HepG2 (cell line): ENCODE results near the gene CALCR. TPM values are rescaled to one million over a fixed set of nuclear protein-coding genes. Genes with fewer than 3 reads are reported as not detected.
A peak's percentile ranks its signal among the peaks of the same experiment; 100 is the strongest.

Experiments used
- ATAC-seq: fragments of 200-7000 bp; cut with Tn5 transposase; 3 replicates; pipeline ENCODE4 v1.9.1; 2020; ENCODE audit warnings: mild to moderate bottlenecking, moderate library complexity
- BruUV-seq: library from RNA; stranded (reverse); fragments of 400-500 nt; replicated peaks from 2 replicates; lab custom pipeline; 2021; lab: Mats Ljungman, UMichigan
- CTCF ChIA-PET: fragments of 300-600 bp; formaldehyde crosslinking; extraction: SDS; loops from one replicate; lab custom pipeline; 2021; ENCODE audit warnings: low total read pairs, inconsistent platforms, low intra/inter-chr PET ratio; lab: Yijun Ruan, JAX
- POLR2A ChIA-PET: fragments of 350-600 bp; sonication (Branson Sonifier 250); formaldehyde crosslinking; loops from one replicate; lab custom pipeline; 2020; ENCODE audit warnings: antibody characterized with exemption, inconsistent platforms; lab: Yijun Ruan, JAX
- DNase-seq: peaks from one replicate; pipeline ENCODE4 v3.0.0-alpha.2; 2015; ENCODE audit warnings: low spot score
- FAIRE-seq: peaks from 3 replicates; lab custom pipeline; 2011; peaks lifted over from hg19 to GRCh38; lab: Jason Lieb, UNC
- H2AFZ ChIP-seq: one replicate; pipeline ENCODE4 v1.6.1; 2011; ENCODE audit warnings: low read length, inconsistent platforms
- H3K27ac ChIP-seq: fragments of 300-600 bp; 3 replicates; pipeline ENCODE4 v1.8.0; 2011; ENCODE audit warnings: mixed run types, mild to moderate bottlenecking, mixed read lengths, low read length, inconsistent platforms; ENCODE audit not compliant: insufficient read depth; ENCODE audit errors: extremely low read length
- H3K27me3 ChIP-seq, 2 experiments: fragments of 200-600 bp in 1 of 2; 2 replicates in 1 of 2; 3 replicates in 1 of 2; pipeline versions ENCODE4 v1.6.0 to v1.8.0; 2011; ENCODE audit warnings: low read length in 2 of 2, mild to moderate bottlenecking in 2 of 2, moderate library complexity in 2 of 2, inconsistent platforms in 1 of 2; ENCODE audit not compliant: insufficient read depth in 2 of 2, control insufficient read depth in 1 of 2
- H3K36me3 ChIP-seq, 2 experiments: fragments of 200-600 bp in 1 of 2; replicated peaks in 1 of 2; 2 replicates in 1 of 2; 3 replicates in 1 of 2; pipeline versions ENCODE4 v1.5.1 to v1.8.0; 2011; ENCODE audit warnings: low read length in 2 of 2, inconsistent platforms in 1 of 2; ENCODE audit not compliant: insufficient read depth in 2 of 2, control insufficient read depth in 1 of 2
- H3K4me1 ChIP-seq: 2 replicates; pipeline ENCODE4 v1.5.1; 2012; ENCODE audit warnings: low read length, inconsistent platforms; ENCODE audit not compliant: insufficient read depth
- H3K4me2 ChIP-seq: 2 replicates; pipeline ENCODE4 v1.6.0; 2011; ENCODE audit warnings: low read depth, low read length, inconsistent platforms
- H3K4me3 ChIP-seq, 3 experiments: fragments of 200-600 bp in 1 of 3; sonication (generic), shearing (Covaris generic) in 1 of 3; replicated peaks in 1 of 3; 2 replicates each; pipeline ENCODE4 v1.5.1; 2011 to 2016; ENCODE audit warnings: low read length in 3 of 3, inconsistent platforms in 2 of 3, low read depth in 2 of 3, mild to moderate bottlenecking in 2 of 3, control low read depth in 1 of 3, mixed read lengths in 1 of 3; ENCODE audit not compliant: insufficient read depth in 1 of 3
- H3K79me2 ChIP-seq: one replicate; pipeline ENCODE4 v1.6.1; 2011; ENCODE audit warnings: low read length, inconsistent platforms; ENCODE audit not compliant: insufficient read depth
- H3K9ac ChIP-seq: 2 replicates; pipeline ENCODE4 v1.6.0; 2011; ENCODE audit warnings: mild to moderate bottlenecking, low read depth, low read length, inconsistent platforms; ENCODE audit not compliant: insufficient read depth
- H3K9me3 ChIP-seq: 2 replicates; pipeline ENCODE4 v1.5.1; 2012; ENCODE audit warnings: mild to moderate bottlenecking, low read length
- H4K20me1 ChIP-seq: 2 replicates; pipeline ENCODE4 v1.6.0; 2011; ENCODE audit warnings: inconsistent platforms, mild to moderate bottlenecking, low read length, moderate library complexity; ENCODE audit not compliant: insufficient read depth
- CAMTA2 ChIP-seq: sonication (generic); formaldehyde crosslinking; IDR thresholded peaks from 2 replicates; pipeline ENCODE4 v1.4.0; 2020; ENCODE audit warnings: mild to moderate bottlenecking, missing genetic modification reagents, borderline replicate concordance
- DNMT3B ChIP-seq: conservative IDR thresholded peaks from 2 replicates; pipeline ENCODE4 v1.6.1; 2016; ENCODE audit warnings: missing biosample characterization, control low read depth
- MAFF ChIP-seq: IDR thresholded peaks from 2 replicates; pipeline ENCODE4 v1.6.1; 2011; ENCODE audit warnings: low read depth, low read length, improper control_type of control experiment
- MAFK ChIP-seq, 2 experiments: IDR thresholded peaks in 1 of 2; conservative IDR thresholded peaks in 1 of 2; 2 replicates each; pipeline ENCODE4 v1.6.1; 2011; ENCODE audit warnings: improper control_type of control experiment in 2 of 2, low read length in 2 of 2
- ZNF549 ChIP-seq: sonication (generic); formaldehyde crosslinking; IDR thresholded peaks from 2 replicates; pipeline ENCODE4 v1.5.0; 2020; ENCODE audit warnings: missing genetic modification reagents
- in situ Hi-C: cut with HindIII; loops from 2 replicates; pipeline ENCODE4 v1.10.0; 2017; ENCODE audit warnings: low pct_unique_long_range_greater_than_20kb; ENCODE audit not compliant: extremely low pct_ligation_motif_present
- intact Hi-C: fragments of 100-400 bp; cut with micrococcal nuclease; formaldehyde crosslinking; loops from one replicate; pipeline ENCODE4 v1.10.0; 2022; ENCODE audit not compliant: unreplicated experiment
- polyA plus RNA-seq, 8 experiments: library from polyadenylated mRNA; depleted of rRNA in 3 of 8; stranded (reverse) in 7 of 8; unstranded in 1 of 8; fragments of >200 nt; fragmentation: Illumina TruSeq in 4 of 8; extraction: Trizol in 4 of 8; gene quantifications; 2 replicates each; pipeline versions ENCODE4 v1.2.1 to v1.2.3, GENCODE V29; 2011 to 2016; ENCODE audit warnings: low read depth in 4 of 8, missing spikeins in 1 of 8, mixed read lengths in 1 of 8; ENCODE audit not compliant: insufficient read depth in 1 of 8
- total RNA-seq, 5 experiments: library from RNA; depleted of rRNA; stranded (reverse); fragments of >200 nt; fragmentation: Illumina TruSeq; extraction: Trizol; gene quantifications; 2 replicates each; pipeline ENCODE4 v1.2.3, GENCODE V29; 2016; ENCODE audit warnings: low read depth in 1 of 5
- TF ChIP-seq, protein P1 (sequence below): sonication (generic); formaldehyde crosslinking; IDR thresholded peaks from 2 replicates; pipeline ENCODE4 v1.8.0; 2022; ENCODE audit warnings: low read depth, missing genetic modification reagents
- TF ChIP-seq, protein P2 (sequence below), 2 experiments: sonication (generic) in 1 of 2; formaldehyde crosslinking in 1 of 2; IDR thresholded peaks; 2 replicates each; pipeline versions ENCODE4 v1.5.1 to v1.6.1; 2011 to 2020; ENCODE audit warnings: borderline replicate concordance in 1 of 2, low read depth in 1 of 2, low read length in 1 of 2, mild to moderate bottlenecking in 1 of 2, missing genetic modification reagents in 1 of 2, moderate library complexity in 1 of 2
- TF ChIP-seq, protein P3 (sequence below): IDR thresholded peaks from 2 replicates; pipeline ENCODE4 v1.6.1; 2016; ENCODE audit warnings: low read depth, missing genetic modification reagents, missing compliant biosample characterization

The CALCR gene
- total and polyA plus RNA-seq, 2 of the 13 experiments (the other 11 are each of a cell fraction or from before 2014, with no cell fraction given): not detected

DNA sequence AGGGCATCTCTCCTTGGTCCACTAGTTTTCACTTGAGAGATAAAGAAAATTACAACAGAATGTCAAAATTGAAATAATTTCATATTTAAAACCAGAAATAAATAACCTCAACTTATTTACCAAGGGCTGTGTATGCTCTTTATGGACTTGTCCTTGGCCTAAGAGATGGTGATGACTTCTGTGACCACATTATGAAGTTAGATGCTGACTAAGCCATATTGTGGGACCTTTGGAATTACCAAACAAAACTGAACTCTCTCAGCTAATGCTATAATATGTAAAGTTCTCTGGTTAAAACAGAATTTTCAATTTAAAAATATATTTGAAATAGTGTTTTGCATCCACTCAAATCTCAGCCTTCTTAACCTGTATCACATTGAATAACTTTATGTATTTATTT lies 38.9 kb downstream of the CALCR start:
- Histone ChIP-seq H4K20me1 (no peaks in the 10 kb centered on the region), H3K36me3 (no peaks in the 10 kb centered on the region), H3K27me3 (no peaks in the 10 kb centered on the region), H3K27ac (no peak overlapping the region), H3K4me1 (no peaks in the 10 kb centered on the region), H3K9me3 (no peaks in the 10 kb centered on the region), H3K79me2 (no peaks in the 10 kb centered on the region), H3K4me3 (no peak overlapping the region), H3K4me2 (no peak overlapping the region), H2AFZ (no peak overlapping the region), H3K9ac (no peak overlapping the region)
- no TSS peak for BruUV-seq
- CTCF ChIA-PET: no interaction called here
- intact Hi-C loops (no loop called here), in situ Hi-C loops (no loop called here)
- FAIRE-seq (no peak), DNase-seq (no peak), ATAC-seq (no peak)
- TF ChIP-seq, protein P1, sequence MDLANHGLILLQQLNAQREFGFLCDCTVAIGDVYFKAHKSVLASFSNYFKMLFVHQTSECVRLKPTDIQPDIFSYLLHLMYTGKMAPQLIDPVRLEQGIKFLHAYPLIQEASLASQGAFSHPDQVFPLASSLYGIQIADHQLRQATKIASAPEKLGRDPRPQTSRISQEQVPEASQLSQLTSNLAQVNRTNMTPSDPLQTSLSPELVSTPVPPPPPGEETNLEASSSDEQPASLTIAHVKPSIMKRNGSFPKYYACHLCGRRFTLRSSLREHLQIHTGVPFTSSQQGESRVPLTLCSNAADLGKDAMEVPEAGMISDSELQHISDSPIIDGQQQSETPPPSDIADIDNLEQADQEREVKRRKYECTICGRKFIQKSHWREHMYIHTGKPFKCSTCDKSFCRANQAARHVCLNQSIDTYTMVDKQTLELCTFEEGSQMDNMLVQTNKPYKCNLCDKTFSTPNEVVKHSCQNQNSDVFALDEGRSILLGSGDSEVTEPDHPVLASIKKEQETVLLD (CRISPR knock-in tag): no peak
- peak; percentile 67 to 76 for TF ChIP-seq MAFK (conservative IDR thresholded peaks at IDR 0.05 in 1 of 2, IDR thresholded peaks at IDR 0.05 in 1 of 2; ENCODE audit: low read length in 2 of 2)
- peak; percentile 52; the same call in 1 of the 2 replicates for TF ChIP-seq MAFF
- POLR2A ChIA-PET: no interaction called here

DNA sequence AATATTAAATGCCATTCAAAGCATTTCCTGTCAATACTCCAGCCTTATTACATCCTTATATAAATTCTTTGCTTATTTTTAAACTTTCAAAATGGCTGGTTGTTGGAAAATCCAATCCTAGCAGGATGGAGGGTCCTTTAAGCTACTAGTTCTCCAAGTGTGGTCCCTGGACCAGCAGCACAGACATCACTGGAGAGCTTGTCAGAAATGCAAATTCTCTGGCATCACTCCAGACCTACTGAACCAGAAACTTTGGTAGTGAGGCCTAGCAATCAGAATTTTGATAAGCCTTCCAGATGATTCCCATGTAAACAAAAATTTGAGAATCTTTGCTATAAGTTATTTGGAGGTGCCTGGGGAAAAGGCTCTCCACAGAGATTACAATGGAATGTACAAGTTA lies 43.8 kb downstream of the CALCR start:
- Histone ChIP-seq H3K9ac (no peak overlapping the region), H3K9me3 (no peaks in the 10 kb centered on the region), H3K27me3 (no peaks in the 10 kb centered on the region), H2AFZ (no peak overlapping the region), H3K79me2 (no peaks in the 10 kb centered on the region), H3K4me1 (no peaks in the 10 kb centered on the region), H4K20me1 (no peaks in the 10 kb centered on the region), H3K36me3 (no peaks in the 10 kb centered on the region), H3K4me2 (no peak overlapping the region), H3K27ac (no peak overlapping the region), H3K4me3 (no peak overlapping the region)
- ChIA-PET POLR2A (no interaction called here), CTCF (no interaction called here)
- no TSS peak for BruUV-seq
- in situ Hi-C loops: no loop called here
- intact Hi-C loops: no loop called here
- DNase-seq (no peak), ATAC-seq (no peak), FAIRE-seq (no peak)
- no peak for TF ChIP-seq ZNF549 (CRISPR knock-in tag)
- TF ChIP-seq, protein P2, sequence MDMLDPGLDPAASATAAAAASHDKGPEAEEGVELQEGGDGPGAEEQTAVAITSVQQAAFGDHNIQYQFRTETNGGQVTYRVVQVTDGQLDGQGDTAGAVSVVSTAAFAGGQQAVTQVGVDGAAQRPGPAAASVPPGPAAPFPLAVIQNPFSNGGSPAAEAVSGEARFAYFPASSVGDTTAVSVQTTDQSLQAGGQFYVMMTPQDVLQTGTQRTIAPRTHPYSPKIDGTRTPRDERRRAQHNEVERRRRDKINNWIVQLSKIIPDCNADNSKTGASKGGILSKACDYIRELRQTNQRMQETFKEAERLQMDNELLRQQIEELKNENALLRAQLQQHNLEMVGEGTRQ (IDR thresholded peaks at IDR 0.05; ENCODE audit: low read depth, low read length): no peak
- TF ChIP-seq, protein P2 (CRISPR knock-in tag; IDR thresholded peaks at IDR 0.05; ENCODE audit: borderline replicate concordance): no peak
- TF ChIP-seq CAMTA2 (CRISPR knock-in tag): no peak
- TF ChIP-seq DNMT3B (CRISPR knock-in tag): no peak
- TF ChIP-seq, protein P3, sequence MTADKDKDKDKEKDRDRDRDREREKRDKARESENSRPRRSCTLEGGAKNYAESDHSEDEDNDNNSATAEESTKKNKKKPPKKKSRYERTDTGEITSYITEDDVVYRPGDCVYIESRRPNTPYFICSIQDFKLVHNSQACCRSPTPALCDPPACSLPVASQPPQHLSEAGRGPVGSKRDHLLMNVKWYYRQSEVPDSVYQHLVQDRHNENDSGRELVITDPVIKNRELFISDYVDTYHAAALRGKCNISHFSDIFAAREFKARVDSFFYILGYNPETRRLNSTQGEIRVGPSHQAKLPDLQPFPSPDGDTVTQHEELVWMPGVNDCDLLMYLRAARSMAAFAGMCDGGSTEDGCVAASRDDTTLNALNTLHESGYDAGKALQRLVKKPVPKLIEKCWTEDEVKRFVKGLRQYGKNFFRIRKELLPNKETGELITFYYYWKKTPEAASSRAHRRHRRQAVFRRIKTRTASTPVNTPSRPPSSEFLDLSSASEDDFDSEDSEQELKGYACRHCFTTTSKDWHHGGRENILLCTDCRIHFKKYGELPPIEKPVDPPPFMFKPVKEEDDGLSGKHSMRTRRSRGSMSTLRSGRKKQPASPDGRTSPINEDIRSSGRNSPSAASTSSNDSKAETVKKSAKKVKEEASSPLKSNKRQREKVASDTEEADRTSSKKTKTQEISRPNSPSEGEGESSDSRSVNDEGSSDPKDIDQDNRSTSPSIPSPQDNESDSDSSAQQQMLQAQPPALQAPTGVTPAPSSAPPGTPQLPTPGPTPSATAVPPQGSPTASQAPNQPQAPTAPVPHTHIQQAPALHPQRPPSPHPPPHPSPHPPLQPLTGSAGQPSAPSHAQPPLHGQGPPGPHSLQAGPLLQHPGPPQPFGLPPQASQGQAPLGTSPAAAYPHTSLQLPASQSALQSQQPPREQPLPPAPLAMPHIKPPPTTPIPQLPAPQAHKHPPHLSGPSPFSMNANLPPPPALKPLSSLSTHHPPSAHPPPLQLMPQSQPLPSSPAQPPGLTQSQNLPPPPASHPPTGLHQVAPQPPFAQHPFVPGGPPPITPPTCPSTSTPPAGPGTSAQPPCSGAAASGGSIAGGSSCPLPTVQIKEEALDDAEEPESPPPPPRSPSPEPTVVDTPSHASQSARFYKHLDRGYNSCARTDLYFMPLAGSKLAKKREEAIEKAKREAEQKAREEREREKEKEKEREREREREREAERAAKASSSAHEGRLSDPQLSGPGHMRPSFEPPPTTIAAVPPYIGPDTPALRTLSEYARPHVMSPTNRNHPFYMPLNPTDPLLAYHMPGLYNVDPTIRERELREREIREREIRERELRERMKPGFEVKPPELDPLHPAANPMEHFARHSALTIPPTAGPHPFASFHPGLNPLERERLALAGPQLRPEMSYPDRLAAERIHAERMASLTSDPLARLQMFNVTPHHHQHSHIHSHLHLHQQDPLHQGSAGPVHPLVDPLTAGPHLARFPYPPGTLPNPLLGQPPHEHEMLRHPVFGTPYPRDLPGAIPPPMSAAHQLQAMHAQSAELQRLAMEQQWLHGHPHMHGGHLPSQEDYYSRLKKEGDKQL (CRISPR knock-in tag): no peak
